Inferior parietal cortex (tissue), 1 donor: ENCODE measurements around the gene ARHGAP15.

Source experiments
- DNase-seq: peaks from one replicate; pipeline ENCODE4 v3.0.0-alpha.2; 2016; ENCODE audit errors: extremely low spot score

Gene ARHGAP15

GRCh38 chr2:143629340-143629739 lies 500.1 kb downstream of the ARHGAP15 start:
- DNase-seq = no peak

- DNase-seq = no peak
These were observed 503.6 kb downstream of the ARHGAP15 start for GRCh38 chr2:143632751-143633374.

- no peak for DNase-seq
These were observed 504.2 kb downstream of the ARHGAP15 start for GRCh38 chr2:143633419-143633818.

GRCh38 chr2:143635302-143635701 lies 506.1 kb downstream of the ARHGAP15 start:
- no peak for DNase-seq

- DNase-seq = no peak
These were observed 506.7 kb downstream of the ARHGAP15 start for GRCh38 chr2:143635936-143636335.

GRCh38 chr2:143640826-143641225 lies 511.6 kb downstream of the ARHGAP15 start:
- DNase-seq = no peak

GRCh38 chr2:143645921-143646645 lies 516.9 kb downstream of the ARHGAP15 start:
- no peak for DNase-seq

- DNase-seq = no peak
These were observed 520.1 kb downstream of the ARHGAP15 start for GRCh38 chr2:143649226-143649740.

GRCh38 chr2:143652692-143653091 lies 523.5 kb downstream of the ARHGAP15 start:
- DNase-seq = no peak

- no peak for DNase-seq
These were observed 539.0 kb downstream of the ARHGAP15 start for GRCh38 chr2:143668234-143668633.

GRCh38 chr2:143674051-143674450 lies 544.8 kb downstream of the ARHGAP15 start:
- no peak for DNase-seq

- DNase-seq = no peak
These were observed 545.8 kb downstream of the ARHGAP15 start for GRCh38 chr2:143675021-143675420.

GRCh38 chr2:143679617-143680016 lies 550.4 kb downstream of the ARHGAP15 start:
- no peak for DNase-seq

- DNase-seq = no peak
These were observed 551.7 kb downstream of the ARHGAP15 start for GRCh38 chr2:143680885-143681405.

GRCh38 chr2:143682436-143683055 lies 553.3 kb downstream of the ARHGAP15 start:
- DNase-seq = no peak

GRCh38 chr2:143683977-143684376 lies 554.8 kb downstream of the ARHGAP15 start:
- DNase-seq = no peak

- no peak for DNase-seq
These were observed 555.5 kb downstream of the ARHGAP15 start for GRCh38 chr2:143684551-143685320.

GRCh38 chr2:143685421-143686078 lies 556.3 kb downstream of the ARHGAP15 start:
- no peak for DNase-seq

GRCh38 chr2:143686585-143687164 lies 557.5 kb downstream of the ARHGAP15 start:
- peak; percentile 66 for DNase-seq

- DNase-seq = no peak
These were observed 559.0 kb downstream of the ARHGAP15 start for GRCh38 chr2:143688248-143688647.

GRCh38 chr2:143688815-143689214 lies 559.6 kb downstream of the ARHGAP15 start:
- DNase-seq = no peak
